Stimulated activated effector memory CD8-positive, alpha-beta T cell treated with anti-CD3 and anti-CD28 coated beads, Interleukin-12 subunit alpha, Interleukin-12 subunit beta, amount 100 ng/mL, for 72 hours (primary cell): Measurements from ENCODE around the gene DNAJC5.
A peak's percentile ranks its signal among the peaks of the same experiment; 100 is the strongest.

Source experiments
- ATAC-seq: fragments of 150-1000 bp; cut with Tn5 transposase; 2 replicates; pipeline ENCODE4 v1.10.0; 2021
- DNase-seq, 2 donors: peaks; one replicate each; pipeline ENCODE4 v3.0.0; 2021 to 2022; ENCODE audit warnings: low spot score in 2 of 2
- H3K27ac Mint-ChIP-seq: one replicate; pipeline ENCODE4 v1.8.0; 2022; ENCODE audit warnings: mild to moderate bottlenecking, mixed read lengths
- H3K36me3 Mint-ChIP-seq: one replicate; pipeline ENCODE4 v1.8.0; 2022; ENCODE audit warnings: mild to moderate bottlenecking, mixed read lengths
- H3K4me1 Mint-ChIP-seq: one replicate; pipeline ENCODE4 v1.8.0; 2022; ENCODE audit warnings: mixed read lengths
- H3K4me3 Mint-ChIP-seq: one replicate; pipeline ENCODE4 v1.8.0; 2022; ENCODE audit warnings: mild to moderate bottlenecking, mixed read lengths
- H3K9me3 Mint-ChIP-seq: one replicate; pipeline ENCODE4 v1.8.0; 2022; ENCODE audit warnings: mixed read lengths

Gene DNAJC5

DNA sequence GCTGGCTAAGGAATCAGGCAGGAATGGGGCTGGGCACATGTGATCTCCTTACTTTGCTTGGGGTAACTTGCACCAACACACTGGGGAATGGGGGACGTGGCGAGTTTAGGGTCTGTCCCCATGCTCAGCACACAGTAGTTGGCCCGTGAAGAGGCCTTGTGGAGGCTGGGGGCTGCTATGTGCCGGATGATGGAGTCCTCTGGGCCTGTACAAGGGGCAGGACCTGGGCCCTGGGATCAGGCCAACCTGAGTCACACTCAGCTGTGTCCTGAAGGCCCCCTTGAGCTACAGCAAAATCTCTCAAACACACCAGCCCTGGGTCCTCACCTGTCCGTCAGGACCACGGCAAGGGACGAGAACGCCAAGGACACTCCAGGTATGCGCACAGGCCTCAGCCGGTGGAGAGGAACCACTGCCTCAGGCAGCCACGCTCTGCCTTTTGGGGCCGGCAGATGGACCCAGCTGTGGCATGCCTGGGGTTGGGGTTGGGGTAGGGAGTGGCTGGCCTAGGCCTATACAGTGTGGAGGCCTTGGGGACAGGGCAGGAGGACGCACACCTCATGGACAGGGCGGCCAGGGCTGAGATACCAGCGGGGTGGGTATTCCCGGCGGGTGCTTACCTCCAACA lies 50.2 kb downstream of the DNAJC5 start:
- DNase-seq, result no peak
- Mint-ChIP-seq H3K4me1 (peaks cover 60% of the 10 kb centered on the region), H3K27ac (no peak overlapping the region), H3K36me3 (peaks cover 85% of the 10 kb centered on the region), H3K9me3 (no peaks in the 10 kb centered on the region), H3K4me3 (no peak overlapping the region)
- no peak for ATAC-seq

DNA sequence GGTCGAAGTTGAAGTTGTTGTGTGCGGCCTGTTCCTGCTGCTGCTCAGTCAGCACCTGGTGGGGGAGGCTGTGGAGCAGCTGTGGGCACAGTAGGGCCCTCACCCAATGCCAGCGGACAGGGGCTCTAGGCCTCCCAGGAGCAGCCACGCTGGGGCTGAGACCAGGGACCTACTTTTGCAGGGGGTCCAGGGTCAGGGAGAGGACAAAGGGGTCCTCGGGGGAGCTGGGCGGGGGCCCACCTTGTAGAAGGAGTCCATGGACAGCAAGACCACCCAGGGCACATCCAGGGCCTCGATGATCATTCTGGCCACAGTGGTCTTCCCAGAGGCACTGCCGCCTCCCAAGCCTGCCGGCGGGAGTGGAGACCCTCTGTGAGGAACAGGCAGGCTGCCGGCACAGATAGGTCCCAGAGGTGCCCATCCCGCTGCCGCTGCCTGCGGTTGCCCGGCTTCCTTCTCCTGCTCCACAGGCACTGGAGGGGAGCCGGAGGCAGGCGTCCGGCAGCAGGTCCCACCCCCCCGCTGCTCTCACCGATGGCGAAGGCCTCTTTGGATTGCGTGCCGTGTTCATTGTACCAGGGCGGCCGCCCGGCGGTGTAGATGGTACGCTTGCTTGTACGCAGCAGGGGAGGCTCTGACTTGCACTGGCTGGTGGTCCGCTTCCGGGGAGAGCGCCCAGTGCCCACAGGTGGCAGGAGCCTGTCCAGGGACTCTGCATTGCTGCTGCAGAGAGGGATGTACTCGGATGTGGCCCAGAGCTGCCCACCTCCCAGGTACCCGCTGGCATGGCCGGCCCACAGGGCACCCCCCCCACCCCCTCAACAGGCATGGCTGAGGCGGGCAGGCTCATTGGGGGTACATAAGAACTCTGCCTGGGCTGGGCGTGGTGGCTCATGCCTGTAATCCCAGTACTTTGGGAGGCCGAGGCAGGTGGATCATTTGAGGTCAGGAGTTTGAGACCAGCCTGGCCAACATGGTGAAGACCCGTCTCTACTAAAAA lies 51.3 kb downstream of the DNAJC5 start:
- Mint-ChIP-seq H3K36me3 (peaks cover 75% of the 10 kb centered on the region), H3K4me3 (peak overlapping the region; percentile 72), H3K4me1 (peaks cover 56% of the 10 kb centered on the region), H3K9me3 (no peaks in the 10 kb centered on the region), H3K27ac (peak overlapping the region; percentile 93)
- DNase-seq (no peak), ATAC-seq (no peak)

DNA sequence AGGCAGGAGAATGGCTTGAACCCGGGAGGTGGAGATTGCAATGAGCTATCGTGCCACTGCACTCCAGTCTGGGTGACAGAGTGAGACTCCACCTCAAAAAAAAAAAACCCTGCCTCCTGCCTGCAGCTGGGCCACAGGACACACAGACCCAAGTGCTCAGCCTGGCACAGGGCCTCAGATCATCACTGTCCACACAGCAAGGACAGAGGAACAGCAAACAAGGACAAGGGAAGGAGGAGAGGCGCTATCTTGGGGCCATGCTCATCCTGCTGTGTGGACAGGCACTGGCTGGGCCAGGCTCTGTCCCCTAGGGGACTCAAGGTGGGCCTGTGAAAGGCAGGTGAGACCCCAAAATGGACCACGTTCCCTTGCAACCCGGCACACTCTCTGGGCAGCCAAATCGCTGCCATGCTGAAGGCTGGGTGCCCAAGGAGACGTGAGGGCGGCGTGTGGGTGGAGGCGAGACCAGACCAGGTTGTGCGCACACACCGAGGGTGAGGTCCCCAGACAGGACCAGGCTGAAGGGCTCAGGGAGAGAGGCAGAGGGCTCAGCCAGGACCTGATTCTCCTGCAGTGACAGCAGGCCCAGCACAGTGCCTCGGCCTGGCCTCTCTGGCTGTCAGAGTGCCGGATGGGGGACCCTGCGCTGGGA lies 52.2 kb downstream of the DNAJC5 start:
- ATAC-seq, result no peak
- no peaks in the 10 kb centered on the region for H3K9me3 Mint-ChIP-seq
- H3K36me3 Mint-ChIP-seq, result peaks cover 68% of the 10 kb centered on the region
- peaks cover 49% of the 10 kb centered on the region for H3K4me1 Mint-ChIP-seq
- no peak for DNase-seq
- peak overlapping the region; percentile 72 for H3K4me3 Mint-ChIP-seq
- H3K27ac Mint-ChIP-seq, result peak overlapping the region; percentile 93

DNA sequence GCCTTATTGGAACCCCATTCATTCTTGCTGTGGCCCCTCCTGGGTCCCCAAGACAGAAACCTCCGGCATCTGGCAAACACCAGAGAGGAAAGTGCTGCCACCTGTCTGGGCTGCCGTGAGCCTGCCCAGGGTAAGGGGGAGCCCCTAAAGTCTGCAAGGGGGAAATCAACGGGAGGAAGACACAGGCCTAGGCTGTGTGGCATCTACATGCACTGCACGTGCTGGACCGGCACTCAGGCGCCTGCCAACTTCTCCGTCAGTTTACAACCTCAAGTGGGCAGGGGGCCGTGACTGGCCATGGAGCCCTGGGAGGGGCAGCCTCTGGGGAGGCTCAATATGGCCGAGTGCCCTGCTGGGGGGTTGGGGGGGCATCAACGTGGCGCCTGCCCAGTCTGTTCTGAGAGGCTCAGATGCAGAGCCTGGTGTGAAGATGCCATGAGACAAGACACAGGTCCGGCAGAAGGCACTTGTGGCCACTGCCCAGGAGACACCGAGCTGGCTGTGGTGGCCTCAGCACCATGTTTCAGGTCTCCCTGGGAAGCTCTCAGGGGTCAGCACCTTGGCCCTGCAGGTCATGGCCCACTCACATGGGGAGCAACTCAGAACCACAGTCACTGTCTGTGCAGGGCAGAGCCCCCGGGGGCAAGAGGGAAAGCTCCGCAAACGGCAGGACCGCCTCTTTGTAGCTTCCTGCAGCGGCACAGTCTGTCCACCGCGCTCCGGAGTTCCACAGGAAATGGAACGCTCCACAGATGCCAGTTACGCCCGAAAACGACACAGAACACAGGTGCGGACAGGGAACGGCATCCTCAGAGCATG lies 52.9 kb downstream of the DNAJC5 start:
- peak overlapping the region; percentile 93 for H3K27ac Mint-ChIP-seq
- no peaks in the 10 kb centered on the region for H3K9me3 Mint-ChIP-seq
- peaks cover 63% of the 10 kb centered on the region for H3K36me3 Mint-ChIP-seq
- H3K4me1 Mint-ChIP-seq, result peaks cover 48% of the 10 kb centered on the region
- peak; percentile 15 for ATAC-seq
- no peak for DNase-seq
- peak overlapping the region; percentile 72 for H3K4me3 Mint-ChIP-seq

DNA sequence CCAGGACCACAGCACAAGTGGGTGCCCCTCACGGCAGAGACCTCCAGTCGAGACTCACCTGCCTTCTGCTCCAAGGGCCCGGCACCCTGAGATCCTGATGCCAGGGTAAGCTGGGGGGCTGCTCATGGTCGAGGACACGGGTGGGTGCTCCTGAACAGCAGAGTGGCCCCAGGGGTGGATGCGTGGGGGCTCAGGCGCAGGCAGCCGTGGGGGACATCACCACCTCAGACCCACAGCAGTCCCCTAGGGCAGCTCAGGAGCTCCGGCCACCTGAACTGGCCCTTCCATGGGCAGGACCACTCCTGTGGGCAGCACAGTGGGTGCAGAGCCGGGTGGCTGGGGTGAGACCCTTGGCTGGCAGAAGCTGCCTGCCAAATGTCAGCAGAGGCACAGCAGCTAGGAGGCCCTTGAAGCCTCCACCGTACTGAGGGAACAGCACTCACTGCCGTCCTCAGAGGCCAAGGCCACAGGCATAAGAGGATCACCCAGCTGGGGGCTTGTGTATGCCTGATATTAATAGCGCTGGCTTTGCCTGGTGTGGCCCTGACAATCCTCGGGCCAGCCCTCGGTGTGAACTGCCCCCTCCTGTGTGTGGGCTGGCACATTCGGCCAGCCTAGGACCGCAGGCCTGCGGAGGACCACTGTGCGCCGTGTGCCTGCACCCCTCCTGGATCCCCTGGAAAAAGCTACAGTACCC lies 55.9 kb downstream of the DNAJC5 start:
- DNase-seq (no peak), ATAC-seq (no peak)
- peaks cover 57% of the 10 kb centered on the region for H3K36me3 Mint-ChIP-seq
- H3K27ac Mint-ChIP-seq, result no peak overlapping the region
- H3K4me3 Mint-ChIP-seq, result no peak overlapping the region
- no peaks in the 10 kb centered on the region for H3K9me3 Mint-ChIP-seq
- peaks cover 57% of the 10 kb centered on the region for H3K4me1 Mint-ChIP-seq

DNA sequence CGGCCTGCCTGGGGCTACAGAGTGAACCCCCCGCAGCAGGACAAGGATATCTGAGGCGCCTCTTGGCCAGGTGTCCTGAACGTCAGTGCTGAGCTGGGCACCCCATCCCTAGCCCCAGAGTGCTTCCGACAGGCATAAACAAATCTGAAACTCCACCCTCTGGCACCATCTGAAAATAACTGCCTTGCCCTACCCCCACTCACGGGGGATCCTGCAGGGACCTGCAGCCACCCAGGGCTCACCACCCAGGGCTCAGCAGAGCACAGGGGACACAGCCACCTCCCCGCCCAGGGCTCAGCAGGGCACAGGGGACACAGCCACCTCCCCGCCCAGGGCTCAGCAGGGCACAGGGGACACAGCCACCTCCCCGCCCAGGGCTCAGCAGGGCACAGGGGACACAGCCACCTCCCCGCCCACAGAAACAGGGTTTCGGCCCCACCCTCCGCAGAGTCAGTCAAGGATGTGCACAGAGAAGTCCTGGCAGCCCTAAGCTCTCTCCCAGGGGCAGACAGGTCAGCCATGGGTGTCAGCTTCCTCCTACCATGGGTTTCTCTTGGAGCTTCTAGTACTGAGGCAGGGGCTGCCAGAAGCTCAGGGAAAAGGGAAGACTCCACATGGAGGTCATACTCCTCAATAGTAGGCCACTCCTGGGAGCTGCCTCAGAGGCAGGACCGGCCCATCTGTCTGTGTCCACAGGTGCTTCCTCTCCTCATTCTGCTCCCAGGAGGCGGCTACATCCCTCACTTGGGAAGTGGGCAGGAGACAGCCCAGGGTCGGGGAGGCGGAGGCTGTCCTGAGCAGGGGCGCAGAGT lies 56.7 kb downstream of the DNAJC5 start:
- Mint-ChIP-seq H3K4me3 (no peak overlapping the region), H3K27ac (no peak overlapping the region), H3K4me1 (peaks cover 56% of the 10 kb centered on the region), H3K36me3 (peaks cover 55% of the 10 kb centered on the region), H3K9me3 (no peaks in the 10 kb centered on the region)
- DNase-seq (no peak), ATAC-seq (no peak)

DNA sequence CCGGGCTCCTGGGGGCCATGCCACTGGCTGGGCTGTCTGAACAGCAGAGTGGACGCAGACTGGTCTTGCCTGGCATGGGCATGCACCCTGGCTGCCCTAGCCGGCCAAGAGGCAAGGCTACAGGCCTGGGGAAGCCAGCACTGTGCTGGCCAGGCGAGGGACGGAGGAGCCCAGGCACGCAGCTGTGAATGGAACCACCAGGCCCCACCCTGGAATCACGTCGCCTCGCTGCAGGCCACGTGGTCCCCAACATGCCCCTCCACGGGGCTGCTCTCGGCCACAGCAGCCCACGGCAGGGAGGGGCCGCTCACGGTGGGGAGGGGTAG lies 57.2 kb downstream of the DNAJC5 start:
- Mint-ChIP-seq H3K9me3 (no peaks in the 10 kb centered on the region), H3K4me3 (no peak overlapping the region), H3K36me3 (peaks cover 56% of the 10 kb centered on the region), H3K27ac (no peak overlapping the region), H3K4me1 (peaks cover 54% of the 10 kb centered on the region)
- ATAC-seq, result no peak
- no peak for DNase-seq

DNA sequence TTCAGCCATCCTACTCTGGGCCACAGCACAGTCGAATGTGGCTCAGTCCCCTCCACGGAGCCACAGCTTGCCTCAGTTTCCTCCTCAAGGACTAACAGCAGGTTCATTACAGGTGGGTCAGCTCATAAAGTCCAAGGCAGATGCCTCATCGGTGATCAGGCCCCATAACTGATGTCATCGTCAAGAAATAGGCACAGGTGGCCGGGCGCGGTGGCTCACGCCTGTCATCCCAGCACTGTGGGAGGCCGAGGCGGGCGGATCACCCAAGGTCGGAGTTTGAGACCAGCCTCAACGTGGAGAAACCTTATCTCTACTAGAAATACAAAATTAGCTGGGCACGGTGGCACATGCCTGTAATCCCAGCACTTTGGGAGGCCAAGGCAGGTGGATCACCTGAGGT lies 57.8 kb downstream of the DNAJC5 start:
- no peak for ATAC-seq
- no peaks in the 10 kb centered on the region for H3K9me3 Mint-ChIP-seq
- H3K27ac Mint-ChIP-seq, result no peak overlapping the region
- peaks cover 54% of the 10 kb centered on the region for H3K4me1 Mint-ChIP-seq
- H3K4me3 Mint-ChIP-seq, result no peak overlapping the region
- peaks cover 51% of the 10 kb centered on the region for H3K36me3 Mint-ChIP-seq
- DNase-seq, result no peak

DNA sequence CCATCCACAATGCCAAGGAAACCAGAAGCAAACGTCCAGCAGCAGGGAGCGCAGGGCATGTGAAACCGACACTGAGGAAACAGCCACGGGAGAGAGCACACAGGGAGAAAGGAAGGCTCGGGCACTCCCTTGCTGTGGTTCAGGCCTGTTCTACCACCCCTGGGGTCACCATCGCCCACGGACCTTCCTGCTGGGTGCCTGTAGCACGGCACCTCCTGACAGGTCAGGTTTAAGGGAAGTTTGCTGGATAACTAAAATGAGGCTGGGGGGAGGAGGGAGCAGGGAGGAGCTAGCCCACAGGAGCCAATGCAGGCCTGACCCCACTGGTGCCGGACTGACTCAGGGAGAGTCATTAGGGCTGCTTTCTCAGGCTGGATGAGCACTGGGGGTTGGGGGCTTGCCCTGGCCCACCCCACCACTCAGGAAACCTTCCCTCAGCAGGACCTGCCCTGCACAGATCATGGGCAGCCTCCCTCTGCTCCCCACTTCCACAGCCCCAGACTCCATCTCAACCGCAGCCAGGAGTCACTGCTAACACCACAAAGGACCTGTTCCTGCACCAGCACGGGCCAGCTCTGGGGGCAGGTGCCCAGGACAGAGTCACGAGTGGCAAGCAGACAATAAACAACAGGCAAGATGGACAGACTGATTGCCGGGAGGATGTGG lies 59.0 kb downstream of the DNAJC5 start:
- peaks cover 41% of the 10 kb centered on the region for H3K36me3 Mint-ChIP-seq
- peak overlapping the region; percentile 84 for H3K27ac Mint-ChIP-seq
- ATAC-seq (no peak), DNase-seq (no peak)
- no peaks in the 10 kb centered on the region for H3K9me3 Mint-ChIP-seq
- peaks cover 46% of the 10 kb centered on the region for H3K4me1 Mint-ChIP-seq
- peak overlapping the region; percentile 74 for H3K4me3 Mint-ChIP-seq

DNA sequence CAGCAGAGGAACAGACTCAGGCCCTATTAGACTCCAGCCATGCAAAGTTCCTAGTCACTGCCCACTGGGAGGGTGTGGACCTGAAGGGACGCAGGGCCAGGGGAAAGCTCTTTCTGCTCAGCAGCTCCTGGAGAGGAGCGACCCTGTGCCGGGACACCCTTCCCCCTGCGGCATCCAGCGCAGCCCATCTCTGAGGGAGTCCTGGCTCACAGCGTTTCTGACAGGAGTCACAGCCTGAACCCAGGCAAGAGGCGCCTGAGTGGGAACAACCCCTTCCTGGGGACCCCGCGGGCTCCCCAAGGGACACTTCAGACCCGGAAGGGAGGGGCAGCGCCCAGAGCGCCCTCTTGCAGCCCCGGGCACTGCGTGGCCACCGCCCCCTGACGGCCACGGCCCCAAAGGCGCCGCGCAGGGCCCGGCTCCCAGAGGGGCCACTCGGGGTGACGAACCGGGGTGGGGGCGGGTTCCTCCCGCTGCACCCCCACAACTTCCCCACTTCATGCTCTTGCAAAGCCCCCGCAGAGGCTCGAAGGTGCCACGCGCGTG lies 60.4 kb downstream of the DNAJC5 start:
- H3K9me3 Mint-ChIP-seq, result no peaks in the 10 kb centered on the region
- ATAC-seq (peak; percentile 11), DNase-seq (no peak)
- H3K27ac Mint-ChIP-seq, result peak overlapping the region; percentile 87
- peaks cover 35% of the 10 kb centered on the region for H3K4me1 Mint-ChIP-seq
- peak overlapping the region; percentile 74 for H3K4me3 Mint-ChIP-seq
- peaks cover 27% of the 10 kb centered on the region for H3K36me3 Mint-ChIP-seq

DNA sequence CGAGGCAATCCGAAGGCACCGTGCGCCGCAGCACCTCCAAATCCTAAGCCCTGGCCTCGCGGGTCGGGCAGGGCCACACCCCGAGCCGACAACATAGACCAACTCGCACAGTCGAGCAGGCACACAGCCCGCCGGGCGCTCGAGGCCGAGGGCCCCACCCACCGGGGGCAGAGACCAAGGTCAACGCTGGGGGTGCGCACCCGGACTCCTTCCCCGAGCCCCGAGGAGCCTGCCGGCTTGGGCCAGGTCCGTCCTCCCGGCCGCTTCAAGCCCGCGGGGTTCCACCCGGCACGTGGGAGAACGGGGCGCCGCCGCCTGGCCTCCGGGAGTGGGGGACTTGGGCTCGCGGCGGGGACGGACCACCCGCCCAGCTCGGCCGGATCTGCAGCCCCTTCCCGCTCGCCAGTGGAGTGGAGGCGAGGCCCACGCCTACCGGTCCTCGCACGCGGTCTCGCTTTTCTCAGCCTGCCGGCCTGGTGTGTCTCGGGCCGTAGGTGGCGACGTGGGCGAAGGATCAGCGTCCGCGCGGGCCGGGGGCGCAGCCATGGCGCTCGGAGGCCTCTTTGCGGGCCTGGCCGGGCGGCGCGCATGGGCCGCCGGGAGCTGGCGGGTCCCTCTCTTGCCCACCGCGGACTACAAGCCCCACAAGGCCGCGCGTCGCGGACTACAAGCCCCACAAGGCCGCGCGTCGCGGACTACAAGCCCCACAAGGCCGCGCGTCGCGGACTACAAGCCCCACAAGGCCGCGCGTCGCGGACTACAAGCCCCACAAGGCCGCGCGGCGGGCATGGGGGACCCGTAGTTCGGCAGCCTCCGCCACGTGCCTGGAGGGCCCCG lies 61.1 kb downstream of the DNAJC5 start, which contains the start of gene UCKL1:
Gene UCKL1, minus strand, starts transcription at position 590 of the 837 bp plus-strand sequence. Its CDS starts 44 bp downstream, at position 546.
- DNase-seq, result peak; percentile 81 to 92
- ATAC-seq, result peak; percentile 87
- H3K4me3 Mint-ChIP-seq, result peak within 1 kb of the TSS; percentile 74
- peaks cover 27% of the 10 kb centered on the region for H3K36me3 Mint-ChIP-seq
- peaks cover 35% of the 10 kb centered on the region for H3K4me1 Mint-ChIP-seq
- no peaks in the 10 kb centered on the region for H3K9me3 Mint-ChIP-seq
- H3K27ac Mint-ChIP-seq, result peak within 1 kb of the TSS; percentile 87

DNA sequence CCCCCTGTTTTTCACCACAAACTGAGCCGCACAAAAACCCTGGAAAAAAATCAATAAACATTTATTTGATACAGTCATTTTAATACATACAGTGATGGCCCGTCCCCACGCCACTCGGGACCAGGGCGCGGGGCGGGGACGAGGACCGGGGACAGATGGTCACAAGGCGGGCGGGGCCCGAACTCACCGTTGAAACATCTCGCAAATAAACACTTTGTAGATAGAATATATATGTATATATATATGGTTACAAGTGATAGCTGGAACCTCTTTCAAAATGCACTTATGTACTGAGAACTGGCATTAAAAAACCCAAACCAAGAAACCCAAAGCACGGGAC lies 61.7 kb downstream of the DNAJC5 start:
- Mint-ChIP-seq H3K36me3 (peaks cover 32% of the 10 kb centered on the region), H3K27ac (peak overlapping the region; percentile 87), H3K4me3 (peak overlapping the region; percentile 74), H3K9me3 (no peaks in the 10 kb centered on the region), H3K4me1 (peaks cover 35% of the 10 kb centered on the region)
- DNase-seq (peak in 1 of 2 donors; percentile 28), ATAC-seq (peak; percentile 6)
